ENCODE measurements around the gene PGBD1. TPM values are rescaled to one million over a fixed set of nuclear protein-coding genes. Genes with fewer than 3 reads are reported as not detected.

Gene PGBD1
- total and polyA plus RNA-seq, 2 of the 13 experiments (the other 11 are each of a cell fraction or from before 2014, with no cell fraction given) = 3.6 to 6.9 TPM

GRCh38 chr6:28281288-28282064 is at the start of gene PGBD1 (continued):
- TF ChIP-seq, protein P1, sequence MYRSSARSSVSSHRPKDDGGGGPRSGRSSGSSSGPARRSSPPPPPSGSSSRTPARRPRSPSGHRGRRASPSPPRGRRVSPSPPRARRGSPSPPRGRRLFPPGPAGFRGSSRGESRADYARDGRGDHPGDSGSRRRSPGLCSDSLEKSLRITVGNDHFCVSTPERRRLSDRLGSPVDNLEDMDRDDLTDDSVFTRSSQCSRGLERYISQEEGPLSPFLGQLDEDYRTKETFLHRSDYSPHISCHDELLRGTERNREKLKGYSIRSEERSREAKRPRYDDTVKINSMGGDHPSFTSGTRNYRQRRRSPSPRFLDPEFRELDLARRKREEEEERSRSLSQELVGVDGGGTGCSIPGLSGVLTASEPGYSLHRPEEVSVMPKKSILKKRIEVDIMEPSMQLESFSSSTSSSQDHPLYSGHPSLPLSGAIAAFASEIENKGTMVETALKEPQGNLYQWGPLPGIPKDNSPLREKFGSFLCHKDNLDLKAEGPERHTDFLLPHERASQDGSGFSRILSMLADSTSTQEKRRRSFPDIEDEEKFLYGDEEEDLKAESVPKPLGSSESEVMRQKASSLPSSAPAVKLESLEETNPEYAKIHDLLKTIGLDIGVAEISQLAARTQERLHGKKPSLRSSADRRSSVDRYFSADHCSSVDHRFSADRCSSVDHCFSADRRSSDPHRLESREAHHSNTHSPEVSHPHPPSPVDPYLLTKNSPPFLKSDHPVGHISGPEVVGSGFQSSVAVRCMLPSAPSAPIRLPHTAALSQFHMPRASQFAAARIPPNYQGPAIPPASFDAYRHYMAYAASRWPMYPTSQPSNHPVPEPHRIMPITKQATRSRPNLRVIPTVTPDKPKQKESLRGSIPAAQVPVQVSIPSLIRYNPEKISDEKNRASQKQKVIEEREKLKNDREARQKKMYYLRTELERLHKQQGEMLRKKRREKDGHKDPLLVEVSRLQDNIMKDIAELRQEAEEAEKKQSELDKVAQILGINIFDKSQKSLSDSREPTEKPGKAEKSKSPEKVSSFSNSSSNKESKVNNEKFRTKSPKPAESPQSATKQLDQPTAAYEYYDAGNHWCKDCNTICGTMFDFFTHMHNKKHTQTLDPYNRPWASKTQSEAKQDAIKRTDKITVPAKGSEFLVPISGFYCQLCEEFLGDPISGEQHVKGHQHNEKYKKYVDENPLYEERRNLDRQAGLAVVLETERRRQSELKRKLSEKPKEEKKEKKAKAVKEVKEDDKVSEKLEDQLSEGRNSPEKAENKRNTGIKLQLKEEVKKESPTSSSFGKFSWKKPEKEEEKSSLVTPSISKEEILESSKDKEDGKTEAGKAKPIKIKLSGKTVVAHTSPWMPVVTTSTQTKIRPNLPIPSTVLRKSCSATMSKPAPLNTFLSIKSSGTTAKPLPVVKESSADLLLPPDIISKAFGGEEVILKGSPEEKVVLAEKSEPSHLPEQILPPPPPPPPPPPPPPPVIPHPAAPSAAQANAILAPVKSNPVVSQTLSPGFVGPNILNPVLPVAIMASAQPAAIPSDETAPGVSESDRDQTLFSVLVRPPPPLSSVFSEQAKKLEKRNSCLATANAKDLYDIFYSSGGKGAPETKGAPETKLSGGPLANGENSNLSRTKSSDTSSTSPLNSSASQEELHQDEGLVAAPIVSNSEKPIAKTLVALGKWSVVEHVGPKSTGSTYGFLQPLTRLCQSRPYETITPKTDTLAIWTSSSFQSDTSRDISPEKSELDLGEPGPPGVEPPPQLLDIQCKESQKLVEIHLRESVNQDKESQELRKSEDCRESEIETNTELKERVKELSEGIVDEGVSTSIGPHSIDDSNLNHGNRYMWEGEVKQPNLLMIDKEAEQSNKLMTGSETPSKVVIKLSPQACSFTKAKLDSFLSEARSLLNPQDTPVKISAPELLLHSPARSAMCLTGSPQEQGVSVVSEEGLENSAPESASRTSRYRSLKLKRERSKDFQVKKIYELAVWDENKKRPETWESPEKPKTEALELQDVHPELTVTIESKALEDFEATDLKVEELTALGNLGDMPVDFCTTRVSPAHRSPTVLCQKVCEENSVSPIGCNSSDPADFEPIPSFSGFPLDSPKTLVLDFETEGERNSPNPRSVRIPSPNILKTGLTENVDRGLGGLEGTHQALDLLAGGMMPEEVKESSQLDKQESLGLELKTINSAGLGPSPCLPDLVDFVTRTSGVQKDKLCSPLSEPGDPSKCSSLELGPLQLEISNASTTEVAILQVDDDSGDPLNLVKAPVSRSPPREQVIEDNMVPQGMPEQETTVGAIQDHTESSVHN (CRISPR knock-in tag; IDR thresholded peaks at IDR 0.05) = peak; percentile 43; the same call in 1 of the 2 replicates
- TF ChIP-seq ZNF431 (CRISPR knock-in tag; IDR thresholded peaks at IDR 0.05; ENCODE audit: borderline replicate concordance, low read depth) = peak; percentile 59; the same call in 1 of the 2 replicates
- TF ChIP-seq ZFP36L2 (CRISPR knock-in tag; IDR thresholded peaks at IDR 0.05) = no peak
- TF ChIP-seq, protein P2, sequence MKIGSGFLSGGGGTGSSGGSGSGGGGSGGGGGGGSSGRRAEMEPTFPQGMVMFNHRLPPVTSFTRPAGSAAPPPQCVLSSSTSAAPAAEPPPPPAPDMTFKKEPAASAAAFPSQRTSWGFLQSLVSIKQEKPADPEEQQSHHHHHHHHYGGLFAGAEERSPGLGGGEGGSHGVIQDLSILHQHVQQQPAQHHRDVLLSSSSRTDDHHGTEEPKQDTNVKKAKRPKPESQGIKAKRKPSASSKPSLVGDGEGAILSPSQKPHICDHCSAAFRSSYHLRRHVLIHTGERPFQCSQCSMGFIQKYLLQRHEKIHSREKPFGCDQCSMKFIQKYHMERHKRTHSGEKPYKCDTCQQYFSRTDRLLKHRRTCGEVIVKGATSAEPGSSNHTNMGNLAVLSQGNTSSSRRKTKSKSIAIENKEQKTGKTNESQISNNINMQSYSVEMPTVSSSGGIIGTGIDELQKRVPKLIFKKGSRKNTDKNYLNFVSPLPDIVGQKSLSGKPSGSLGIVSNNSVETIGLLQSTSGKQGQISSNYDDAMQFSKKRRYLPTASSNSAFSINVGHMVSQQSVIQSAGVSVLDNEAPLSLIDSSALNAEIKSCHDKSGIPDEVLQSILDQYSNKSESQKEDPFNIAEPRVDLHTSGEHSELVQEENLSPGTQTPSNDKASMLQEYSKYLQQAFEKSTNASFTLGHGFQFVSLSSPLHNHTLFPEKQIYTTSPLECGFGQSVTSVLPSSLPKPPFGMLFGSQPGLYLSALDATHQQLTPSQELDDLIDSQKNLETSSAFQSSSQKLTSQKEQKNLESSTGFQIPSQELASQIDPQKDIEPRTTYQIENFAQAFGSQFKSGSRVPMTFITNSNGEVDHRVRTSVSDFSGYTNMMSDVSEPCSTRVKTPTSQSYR (CRISPR knock-in tag; IDR thresholded peaks at IDR 0.05; ENCODE audit: borderline replicate concordance) = no peak
- peak; percentile 72 for TF ChIP-seq GMEB1 (CRISPR knock-in tag; IDR thresholded peaks at IDR 0.05; ENCODE audit: borderline replicate concordance)
- no peak for TF ChIP-seq ZNF546 (CRISPR knock-in tag; conservative IDR thresholded peaks at IDR 0.05)
- 0 out of 2 replicates have a peak, but pooled peaks have one; percentile 51 for TF ChIP-seq ZMAT3 (CRISPR knock-in tag; conservative IDR thresholded peaks at IDR 0.05)
- peak; percentile 77 for TF ChIP-seq IRF2 (CRISPR knock-in tag; IDR thresholded peaks at IDR 0.05)
- no peak for TF ChIP-seq CEBPB (IDR thresholded peaks at IDR 0.05; ENCODE audit: borderline replicate concordance, low read depth, low read length)

Data from HepG2 (cell line).